Measurements from ENCODE around the gene B3GNT9.

B3GNT9 gene

DNA sequence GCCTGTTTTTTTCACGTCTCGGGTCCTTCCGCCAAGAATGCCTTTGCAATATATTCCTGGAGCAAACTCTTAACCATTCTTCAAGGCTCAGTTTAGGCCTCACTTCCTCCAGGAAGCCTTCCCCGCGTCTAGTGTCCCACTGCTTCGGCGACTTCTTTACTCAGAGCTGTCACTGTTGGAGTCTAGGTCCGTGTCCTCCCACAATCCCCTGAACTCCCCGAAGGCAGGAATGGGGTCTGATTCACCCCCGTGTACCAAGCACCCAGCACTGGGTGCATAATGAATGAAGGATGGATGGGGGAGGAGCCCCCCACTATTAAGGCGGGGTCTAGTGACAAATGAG is 32.5 kb upstream of the B3GNT9 start:
- in situ Hi-C loops (cut with HindIII; ENCODE audit: low sequenced_read_pairs): no loop called here
- TF ChIP-seq, protein P1, sequence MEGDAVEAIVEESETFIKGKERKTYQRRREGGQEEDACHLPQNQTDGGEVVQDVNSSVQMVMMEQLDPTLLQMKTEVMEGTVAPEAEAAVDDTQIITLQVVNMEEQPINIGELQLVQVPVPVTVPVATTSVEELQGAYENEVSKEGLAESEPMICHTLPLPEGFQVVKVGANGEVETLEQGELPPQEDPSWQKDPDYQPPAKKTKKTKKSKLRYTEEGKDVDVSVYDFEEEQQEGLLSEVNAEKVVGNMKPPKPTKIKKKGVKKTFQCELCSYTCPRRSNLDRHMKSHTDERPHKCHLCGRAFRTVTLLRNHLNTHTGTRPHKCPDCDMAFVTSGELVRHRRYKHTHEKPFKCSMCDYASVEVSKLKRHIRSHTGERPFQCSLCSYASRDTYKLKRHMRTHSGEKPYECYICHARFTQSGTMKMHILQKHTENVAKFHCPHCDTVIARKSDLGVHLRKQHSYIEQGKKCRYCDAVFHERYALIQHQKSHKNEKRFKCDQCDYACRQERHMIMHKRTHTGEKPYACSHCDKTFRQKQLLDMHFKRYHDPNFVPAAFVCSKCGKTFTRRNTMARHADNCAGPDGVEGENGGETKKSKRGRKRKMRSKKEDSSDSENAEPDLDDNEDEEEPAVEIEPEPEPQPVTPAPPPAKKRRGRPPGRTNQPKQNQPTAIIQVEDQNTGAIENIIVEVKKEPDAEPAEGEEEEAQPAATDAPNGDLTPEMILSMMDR (IDR thresholded peaks at IDR 0.05; ENCODE audit: low read depth, low read length): no peak

DNA sequence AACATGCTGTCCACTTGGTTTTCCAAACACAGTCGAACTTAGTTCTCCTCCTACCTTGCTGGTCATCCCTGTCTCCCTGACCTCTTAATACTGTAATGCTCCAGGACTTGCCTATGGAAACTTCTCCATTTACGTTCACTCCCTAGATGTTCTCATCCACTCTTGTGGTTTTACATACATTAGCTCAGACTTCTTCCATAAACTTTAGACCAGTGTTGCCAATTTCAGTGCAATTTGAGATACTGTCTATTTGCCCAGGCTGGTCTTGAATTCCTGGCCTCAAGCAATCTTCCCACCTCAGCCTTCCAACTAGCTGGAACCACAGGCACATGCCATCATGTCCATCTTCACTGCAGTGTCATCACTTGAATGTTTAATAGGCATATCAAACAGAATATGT is 31.5 kb upstream of the B3GNT9 start:
- TF ChIP-seq, protein P1 (IDR thresholded peaks at IDR 0.05; ENCODE audit: low read depth, low read length): no peak
- no peak for DNase-seq (ENCODE audit: low read depth, low spot score)
- in situ Hi-C loops (cut with HindIII; ENCODE audit: low sequenced_read_pairs): no loop called here
- H3K4me3 ChIP-seq (ENCODE audit: low read depth, low read length): no peak overlapping the region

More for the DNA sequence above, 32.5 kb upstream of the B3GNT9 start:
- DNase-seq (ENCODE audit: low read depth, low spot score): no peak
- H3K4me3 ChIP-seq (ENCODE audit: low read depth, low read length): peak overlapping the region; percentile 63

DNA sequence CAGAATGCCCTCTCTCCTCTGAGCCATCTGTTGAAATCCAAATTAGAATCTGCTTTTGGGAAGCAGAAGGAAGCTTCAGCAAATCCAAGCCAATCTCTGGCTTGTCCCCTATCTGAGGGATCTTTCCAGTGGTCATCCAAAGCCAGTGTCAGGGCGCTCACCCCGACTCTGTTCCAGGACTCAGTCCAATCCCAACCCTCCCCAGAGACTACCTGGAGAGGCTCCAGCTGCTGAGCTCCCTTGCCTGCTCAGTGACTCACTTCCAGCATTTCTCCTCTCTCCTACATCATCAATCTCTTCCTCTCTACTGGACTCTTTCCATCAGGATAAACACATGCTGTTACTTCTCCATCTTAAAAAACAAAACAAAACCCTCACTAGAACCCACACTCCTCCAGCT is 30.5 kb upstream of the B3GNT9 start:
- no peak overlapping the region for H3K4me3 ChIP-seq (ENCODE audit: low read depth, low read length)
- in situ Hi-C loops (cut with HindIII; ENCODE audit: low sequenced_read_pairs): no loop called here
- peak; percentile 84 for DNase-seq (ENCODE audit: low read depth, low spot score)
- TF ChIP-seq, protein P1 (IDR thresholded peaks at IDR 0.05; ENCODE audit: low read depth, low read length): no peak

DNA sequence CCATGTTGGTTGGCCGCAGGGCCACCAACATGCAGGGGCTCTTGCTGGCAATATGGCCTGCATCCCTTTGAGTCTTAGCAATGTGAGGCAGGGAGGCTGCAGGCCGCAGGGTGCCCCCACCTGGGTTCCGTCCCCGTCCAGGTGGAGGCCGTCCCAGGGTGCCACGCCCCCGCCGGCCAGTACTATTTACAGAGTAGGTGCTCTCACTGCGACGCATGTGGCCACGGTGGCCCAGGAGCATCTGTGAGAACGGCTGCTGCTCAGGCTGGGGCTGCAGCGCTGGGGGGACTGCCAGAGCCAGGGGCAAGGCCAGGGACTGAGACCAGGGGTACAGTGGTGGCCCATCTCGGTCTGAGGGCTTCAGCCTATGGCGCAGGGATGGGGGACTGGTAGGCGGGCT is 29.4 kb upstream of the B3GNT9 start:
- in situ Hi-C loops (cut with HindIII; ENCODE audit: low sequenced_read_pairs): no loop called here
- H3K4me3 ChIP-seq (ENCODE audit: low read depth, low read length): no peak overlapping the region
- TF ChIP-seq, protein P1 (IDR thresholded peaks at IDR 0.05; ENCODE audit: low read depth, low read length): no peak
- DNase-seq (ENCODE audit: low read depth, low spot score): no peak

DNA sequence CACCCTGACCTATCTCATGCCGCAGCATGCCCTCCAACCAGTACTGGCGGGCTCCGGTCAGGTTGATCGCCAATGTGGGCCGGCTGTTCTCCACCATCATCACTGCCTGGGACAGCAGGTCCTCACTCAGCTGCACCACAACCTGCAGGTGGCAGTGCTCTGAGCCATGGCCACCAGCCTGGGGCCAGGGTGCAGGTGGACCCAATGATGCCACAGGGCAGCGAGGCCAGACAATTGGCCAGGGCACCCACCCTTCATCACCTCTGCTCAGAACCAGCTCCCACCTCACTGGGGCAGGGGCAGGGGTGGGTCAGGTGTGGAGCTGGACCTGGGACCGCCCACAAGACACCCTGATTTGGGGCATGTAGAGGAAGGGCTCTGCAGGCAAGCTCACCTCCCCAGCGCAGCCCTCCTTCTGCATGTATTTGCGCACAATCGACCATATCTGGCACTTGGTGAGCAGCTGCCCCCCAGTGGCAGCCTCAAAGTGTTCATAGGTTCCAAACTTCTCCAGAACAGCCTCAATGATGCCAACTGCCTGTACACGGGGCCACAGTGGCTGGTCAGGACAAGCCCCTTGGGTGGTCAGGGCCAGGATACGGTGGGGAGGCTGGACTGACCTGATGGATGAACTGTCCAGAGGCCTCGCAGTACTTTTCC is 28.8 kb upstream of the B3GNT9 start:
- TF ChIP-seq, protein P1 (IDR thresholded peaks at IDR 0.05; ENCODE audit: low read depth, low read length): no peak
- no peak for DNase-seq (ENCODE audit: low read depth, low spot score)
- no peak overlapping the region for H3K4me3 ChIP-seq (ENCODE audit: low read depth, low read length)
- in situ Hi-C loops (cut with HindIII; ENCODE audit: low sequenced_read_pairs): no loop called here

DNA sequence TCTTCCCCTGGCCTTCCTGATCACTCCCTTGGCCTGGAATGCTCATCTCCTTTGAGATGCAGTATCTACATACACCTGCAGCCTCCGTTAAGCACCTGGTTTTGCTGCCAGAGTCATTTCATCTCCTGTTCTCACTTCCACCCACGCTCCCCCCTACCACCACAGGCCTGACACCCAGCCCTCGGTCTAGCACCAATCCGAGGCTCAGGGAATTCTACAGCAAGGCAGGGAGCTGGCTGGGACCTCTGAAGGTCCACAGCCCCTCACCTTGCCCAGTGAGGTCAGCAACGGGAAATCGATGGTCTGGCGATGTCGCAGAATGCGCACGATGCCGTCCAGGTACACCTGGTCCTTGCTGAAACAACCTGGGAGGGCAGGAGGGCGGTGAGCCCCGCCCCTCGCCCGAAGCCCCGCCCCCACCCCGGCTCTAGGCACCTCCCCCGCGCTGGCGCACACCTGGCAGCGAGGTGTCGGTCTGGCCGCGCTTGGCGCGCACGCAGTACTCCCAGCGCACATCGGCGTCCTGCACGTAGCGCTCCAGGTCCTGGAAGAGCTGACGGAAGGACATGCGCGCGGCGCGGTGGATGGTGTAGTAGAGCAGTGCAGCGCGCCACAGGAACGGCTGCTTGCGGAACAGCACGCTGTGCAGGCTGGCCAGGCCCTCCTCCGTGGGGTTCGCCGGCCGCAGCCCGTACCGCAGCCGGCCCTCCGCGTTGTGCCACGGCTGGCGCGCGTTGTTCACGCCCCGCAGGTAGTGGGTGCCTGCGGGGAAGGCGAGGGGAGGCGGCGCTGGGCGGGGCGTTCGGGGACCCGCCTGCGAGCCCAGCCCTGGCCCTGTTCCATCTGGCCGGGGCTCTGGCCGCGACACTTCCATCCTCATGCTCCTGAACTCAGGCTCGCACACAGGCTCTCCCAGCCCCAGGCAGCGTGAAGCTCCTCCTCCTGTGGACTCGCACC is 27.2 kb upstream of the B3GNT9 start:
- in situ Hi-C loops (cut with HindIII; ENCODE audit: low sequenced_read_pairs): no loop called here
- TF ChIP-seq, protein P1 (IDR thresholded peaks at IDR 0.05; ENCODE audit: low read depth, low read length): no peak
- no peak overlapping the region for H3K4me3 ChIP-seq (ENCODE audit: low read depth, low read length)
- peak; percentile 48 for DNase-seq (ENCODE audit: low read depth, low spot score)
